Measurements from ENCODE around the gene BMP5. TPM values are rescaled to one million over a fixed set of nuclear protein-coding genes. Genes with fewer than 3 reads are reported as not detected.

Gene BMP5
- total and polyA plus RNA-seq, 2 donors (not counting 3 experiments of a cell fraction or from before 2014, with no cell fraction given) = not detected

GRCh38 chr6:55917751-55918415 is 42.5 kb upstream of the BMP5 start:
- BruUV-seq (replicated peaks) = no TSS peak
- POLR2A ChIA-PET = no interaction called here
- no peak overlapping the region for H3K27ac ChIP-seq (ENCODE audit: insufficient read depth, low read depth, low read length)

More at GRCh38 chr6:55917751-55918415, 42.5 kb upstream of the BMP5 start:
- no peak for FAIRE-seq
- no peak overlapping the region for H3K4me3 ChIP-seq (replicated peaks in 1 of 3; ENCODE audit: insufficient read depth in 1 of 3, low read depth in 1 of 3, low read length in 3 of 3)
- H4K20me1 ChIP-seq (replicated peaks; ENCODE audit: control insufficient read depth, extremely low read depth, insufficient read depth, low read length) = no peaks in the 10 kb centered on the region
- no peaks in the 10 kb centered on the region for H3K36me3 ChIP-seq (ENCODE audit: control insufficient read depth in 2 of 2, extremely low read depth in 1 of 2, insufficient read depth in 2 of 2, low read length in 2 of 2)
- no peak overlapping the region for H3K4me2 ChIP-seq (ENCODE audit: insufficient read depth, low read length)
- H3K27me3 ChIP-seq (ENCODE audit: control insufficient read depth in 2 of 2, insufficient read depth in 2 of 2, low read length in 2 of 2) = no peaks in the 10 kb centered on the region
- dilution Hi-C loops (cut with MboI; ENCODE audit: extremely low pct_ligation_motif_present, low sequenced_read_pairs) (no loop called here), intact Hi-C loops (cut with micrococcal nuclease) (no loop called here)
- TF ChIP-seq CTCF (IDR thresholded peaks at IDR 0.05; ENCODE audit: extremely low read depth in 1 of 2, insufficient read depth in 1 of 2, low read depth in 1 of 2, low read length in 2 of 2) (no peak), EZH2 (IDR thresholded peaks at IDR 0.05; ENCODE audit: borderline replicate concordance, low read depth, low read length, severe bottlenecking) (no peak), POLR2AphosphoS5 (IDR thresholded peaks at IDR 0.05; ENCODE audit: insufficient read depth, low read depth, low read length) (no peak), FOS (IDR thresholded peaks at IDR 0.05; ENCODE audit: borderline replicate concordance, insufficient read depth, low read length) (no peak), MAX (IDR thresholded peaks at IDR 0.05; ENCODE audit: insufficient read depth, insufficient read length) (no peak), POLR2A (IDR thresholded peaks at IDR 0.05; ENCODE audit: low read depth, low read length) (no peak), MYC (IDR thresholded peaks at IDR 0.05; ENCODE audit: low read depth, low read length) (no peak), JUN (IDR thresholded peaks at IDR 0.05; ENCODE audit: borderline replicate concordance, insufficient read depth, insufficient read length, low read depth) (no peak)
- no peaks in the 10 kb centered on the region for H3K9me3 ChIP-seq (replicated peaks; ENCODE audit: control insufficient read depth, insufficient read depth, low read length)
- no peak overlapping the region for H3K9ac ChIP-seq (replicated peaks; ENCODE audit: extremely low read depth, insufficient read depth, low read length)
- no peaks in the 10 kb centered on the region for H3K9me1 ChIP-seq (replicated peaks; ENCODE audit: control insufficient read depth, extremely low read depth, insufficient read depth, low read length)
- H3K79me2 ChIP-seq (ENCODE audit: control insufficient read depth, insufficient read depth, low read length) = no peaks in the 10 kb centered on the region
- no peak overlapping the region for H2AFZ ChIP-seq (ENCODE audit: low read depth, low read length)
- CTCF ChIA-PET = interaction anchor here (1.6 kb wide), 1 partner anchor 20 kb away, joined by 4 read pairs; no protein-coding TSS in a partner anchor
- no peaks in the 10 kb centered on the region for H3K4me1 ChIP-seq (ENCODE audit: control insufficient read depth, extremely low read depth, insufficient read depth, low read length)
- DNase-seq (ENCODE audit: low read depth, low spot score) = no peak

Measured in endothelial cell of umbilical vein (primary cell).